Mesenchymal stem cell (in vitro differentiated cells and primary cell): ENCODE measurements around the gene CBR3.

ENCODE experiments used
- DNase-seq: peaks from one replicate; pipeline ENCODE4 v3.0.0-alpha.2; 2013
- H2AFZ ChIP-seq: one replicate; pipeline ENCODE4 v1.6.1; 2013; ENCODE audit warnings: low read depth, mild to moderate bottlenecking, control low read depth, inconsistent platforms, low read length, moderate library complexity
- H2AK5ac ChIP-seq: 2 replicates; pipeline ENCODE4 v1.6.1; 2013; ENCODE audit warnings: low read length, moderate library complexity, mild to moderate bottlenecking, inconsistent platforms; ENCODE audit not compliant: severe bottlenecking
- H2BK120ac ChIP-seq: one replicate; pipeline ENCODE4 v1.6.1; 2013; ENCODE audit warnings: low read depth, mild to moderate bottlenecking, inconsistent platforms, low read length, moderate library complexity
- H2BK12ac ChIP-seq, 2 experiments: one replicate each; pipeline ENCODE4 v1.6.1; 2013; ENCODE audit warnings: inconsistent platforms in 2 of 2, low read length in 2 of 2, mild to moderate bottlenecking in 2 of 2, moderate library complexity in 2 of 2, control low read depth in 1 of 2
- H2BK15ac ChIP-seq: one replicate; pipeline ENCODE4 v1.6.1; 2013; ENCODE audit warnings: mild to moderate bottlenecking, low read depth, inconsistent platforms; ENCODE audit not compliant: poor library complexity, severe bottlenecking
- H2BK5ac ChIP-seq: 2 replicates; pipeline ENCODE4 v1.6.1; 2013; ENCODE audit warnings: low read depth, mild to moderate bottlenecking, low read length, control low read depth, inconsistent platforms; ENCODE audit not compliant: poor library complexity, severe bottlenecking
- H3K14ac ChIP-seq, 2 experiments: one replicate each; pipeline ENCODE4 v1.6.1; 2013; ENCODE audit warnings: inconsistent platforms in 2 of 2, low read length in 2 of 2, control low read depth in 1 of 2, mild to moderate bottlenecking in 1 of 2, moderate library complexity in 1 of 2
- H3K18ac ChIP-seq, 2 experiments: one replicate each; pipeline ENCODE4 v1.6.1; 2013; ENCODE audit warnings: inconsistent platforms in 2 of 2, low read length in 2 of 2, control low read depth in 1 of 2, low read depth in 1 of 2, mild to moderate bottlenecking in 1 of 2
- H3K23ac ChIP-seq, 2 experiments: one replicate each; pipeline ENCODE4 v1.6.1; 2013; ENCODE audit warnings: inconsistent platforms in 2 of 2, low read length in 2 of 2, mild to moderate bottlenecking in 2 of 2, moderate library complexity in 2 of 2, control low read depth in 1 of 2
- H3K27ac ChIP-seq: 2 replicates; pipeline ENCODE4 v1.5.1; 2013; ENCODE audit warnings: mild to moderate bottlenecking, moderate library complexity, low read length, control low read depth, inconsistent platforms; ENCODE audit not compliant: poor library complexity, severe bottlenecking
- H3K27me3 ChIP-seq, 2 experiments: 2 replicates each; pipeline versions ENCODE4 v1.6.1 to v1.7.0; 2013; ENCODE audit warnings: low read length in 2 of 2, mild to moderate bottlenecking in 2 of 2, moderate library complexity in 2 of 2, control low read depth in 1 of 2, inconsistent platforms in 1 of 2; ENCODE audit not compliant: control insufficient read depth in 1 of 2, insufficient read depth in 1 of 2
- H3K36me3 ChIP-seq, 2 experiments: 2 replicates each; pipeline versions ENCODE4 v1.6.1 to v1.7.0; 2013; ENCODE audit warnings: low read length in 2 of 2, control low read depth in 1 of 2, inconsistent platforms in 1 of 2, low read depth in 1 of 2, mild to moderate bottlenecking in 1 of 2; ENCODE audit not compliant: insufficient read depth in 2 of 2, control insufficient read depth in 1 of 2
- H3K4ac ChIP-seq, 2 experiments: one replicate each; pipeline ENCODE4 v1.6.1; 2013; ENCODE audit warnings: inconsistent platforms in 2 of 2, low read length in 2 of 2, mild to moderate bottlenecking in 2 of 2, moderate library complexity in 2 of 2, control low read depth in 1 of 2, low read depth in 1 of 2
- H3K4me1 ChIP-seq: 2 replicates; pipeline ENCODE4 v1.6.1; 2013; ENCODE audit warnings: low read depth, low read length, control low read depth; ENCODE audit not compliant: control insufficient read depth, insufficient read depth
- H3K4me2 ChIP-seq: 2 replicates; pipeline ENCODE4 v1.6.1; 2013; ENCODE audit warnings: low read length, mild to moderate bottlenecking, inconsistent platforms; ENCODE audit not compliant: poor library complexity, severe bottlenecking
- H3K4me3 ChIP-seq, 2 experiments: 2 replicates each; pipeline versions ENCODE4 v1.5.1 to v1.7.0; 2013; ENCODE audit warnings: low read length in 2 of 2, mild to moderate bottlenecking in 2 of 2, control low read depth in 1 of 2, low read depth in 1 of 2; ENCODE audit not compliant: insufficient read depth in 1 of 2
- H3K79me1 ChIP-seq: replicated peaks from 2 replicates; pipeline ENCODE4 v1.6.1; 2013; ENCODE audit warnings: mild to moderate bottlenecking, control low read depth, low read length, inconsistent platforms; ENCODE audit not compliant: poor library complexity, severe bottlenecking
- H3K9ac ChIP-seq: 2 replicates; pipeline ENCODE4 v1.7.0; 2013; ENCODE audit warnings: mild to moderate bottlenecking, low read length, moderate library complexity
- H3K9me3 ChIP-seq: 2 replicates; pipeline ENCODE4 v1.7.0; 2013; ENCODE audit warnings: mild to moderate bottlenecking, low read length; ENCODE audit not compliant: control insufficient read depth
- H4K8ac ChIP-seq: one replicate; pipeline ENCODE4 v1.6.1; 2013; ENCODE audit warnings: inconsistent platforms, mild to moderate bottlenecking, low read length, moderate library complexity
- H4K91ac ChIP-seq: one replicate; pipeline ENCODE4 v1.6.1; 2013; ENCODE audit warnings: mild to moderate bottlenecking, low read length, inconsistent platforms
- WGBS: methylation state at CpG from one replicate; pipeline ENCODE4 v1.1.7; 2013; ENCODE audit warnings: mixed read lengths; 5-methylcytosine and 5-hydroxymethylcytosine counted together

The CBR3 gene

DNA sequence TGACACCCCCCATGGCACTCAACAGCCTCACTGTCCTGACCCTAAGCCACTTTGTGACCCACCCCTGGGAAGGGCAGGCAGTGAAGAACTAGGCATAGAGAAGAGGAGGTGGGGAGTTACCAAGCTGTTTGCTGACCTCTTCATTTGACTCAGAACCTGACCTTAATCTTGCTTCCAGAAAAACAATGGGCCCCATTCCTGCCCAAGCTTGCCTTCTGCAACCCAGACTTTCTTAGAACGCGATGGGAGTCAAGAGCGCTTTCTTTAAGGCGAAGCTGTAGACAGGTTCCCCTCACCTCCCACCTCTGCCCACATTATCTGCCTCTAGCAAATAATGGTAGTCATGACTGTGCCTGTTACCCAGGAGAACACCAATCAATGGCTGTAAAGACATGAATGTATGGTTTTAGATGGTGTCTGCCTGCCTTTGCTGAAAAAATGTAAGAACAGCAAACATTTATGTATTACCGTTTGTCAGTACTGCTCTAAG is 8.2 kb upstream of the CBR3 start:
- 93% methylated on average over 5 of the region's 5 CpGs for WGBS

DNA sequence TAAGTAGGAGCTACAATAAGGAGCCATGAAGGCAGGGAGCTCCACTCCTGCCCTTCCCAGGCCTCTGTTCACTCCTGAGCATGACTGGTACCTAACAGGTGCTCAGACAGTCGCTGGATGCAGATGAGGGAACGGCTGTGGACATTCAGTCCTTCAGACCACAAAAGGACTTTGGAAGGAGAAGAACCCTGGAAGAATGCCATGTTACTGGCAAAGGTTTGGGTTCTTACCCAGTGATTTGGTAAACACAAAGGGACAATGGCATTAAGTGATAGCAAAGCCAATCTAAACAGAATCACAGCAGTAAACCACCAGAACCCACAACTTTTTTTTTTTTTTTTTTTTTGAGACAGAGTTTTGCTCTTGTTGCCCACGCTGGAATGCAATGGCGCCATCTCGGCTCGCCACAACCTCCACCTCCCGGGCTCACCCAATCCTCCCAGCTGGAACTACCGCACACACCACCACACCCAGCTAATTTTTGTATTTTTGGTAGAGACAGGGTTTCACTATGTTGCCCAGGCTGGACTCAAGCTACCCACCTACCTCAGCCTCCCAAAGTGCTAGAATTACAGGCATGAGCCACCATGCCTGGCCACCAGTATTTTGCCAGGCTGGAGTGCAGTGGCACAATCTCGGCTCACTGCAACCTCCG is 7.5 kb upstream of the CBR3 start:
- H3K27me3 ChIP-seq = no peaks in the 10 kb centered on the region
- no peak overlapping the region for H2BK5ac ChIP-seq
- no peak overlapping the region for H2BK12ac ChIP-seq
- H4K8ac ChIP-seq = no peak overlapping the region
- H3K79me1 ChIP-seq = no peaks in the 10 kb centered on the region
- no peak overlapping the region for H3K4me2 ChIP-seq
- peak overlapping the region; percentile 31 for H2AFZ ChIP-seq
- H3K4ac ChIP-seq = no peak overlapping the region
- no peak for DNase-seq
- peaks cover 3% of the 10 kb centered on the region for H3K4me1 ChIP-seq
- 95% methylated on average over 6 of the region's 10 CpGs for WGBS
- H3K9me3 ChIP-seq = no peaks in the 10 kb centered on the region
- no peak overlapping the region for H3K9ac ChIP-seq
- no peak overlapping the region for H2BK120ac ChIP-seq
- no peak overlapping the region for H4K91ac ChIP-seq
- peak overlapping the region; percentile 39 for H2BK15ac ChIP-seq
- H3K27ac ChIP-seq = no peak overlapping the region
- H3K23ac ChIP-seq = no peak overlapping the region
- peaks cover 0 to 4% of the 10 kb centered on the region in 2 experiments for H3K36me3 ChIP-seq
- no peak overlapping the region for H3K18ac ChIP-seq
- no peak overlapping the region for H3K14ac ChIP-seq
- no peak overlapping the region for H2AK5ac ChIP-seq
- no peak overlapping the region for H3K4me3 ChIP-seq

More for the DNA sequence above, 8.2 kb upstream of the CBR3 start:
- H3K14ac ChIP-seq = no peak overlapping the region
- no peak overlapping the region for H2BK15ac ChIP-seq
- no peaks in the 10 kb centered on the region for H3K79me1 ChIP-seq
- no peak overlapping the region for H4K91ac ChIP-seq
- H3K9me3 ChIP-seq = no peaks in the 10 kb centered on the region
- no peak overlapping the region for H3K4me3 ChIP-seq
- no peak overlapping the region for H2AFZ ChIP-seq
- no peak overlapping the region for H2BK12ac ChIP-seq
- H3K4me2 ChIP-seq = no peak overlapping the region
- H2AK5ac ChIP-seq = no peak overlapping the region
- H3K4me1 ChIP-seq = peaks cover 4% of the 10 kb centered on the region
- no peaks in the 10 kb centered on the region for H3K36me3 ChIP-seq
- no peak overlapping the region for H3K23ac ChIP-seq
- H4K8ac ChIP-seq = no peak overlapping the region
- H3K27me3 ChIP-seq = no peaks in the 10 kb centered on the region
- H3K9ac ChIP-seq = no peak overlapping the region
- no peak overlapping the region for H2BK5ac ChIP-seq
- H3K4ac ChIP-seq = no peak overlapping the region
- DNase-seq = no peak
- no peak overlapping the region for H3K18ac ChIP-seq
- H3K27ac ChIP-seq = no peak overlapping the region
- no peak overlapping the region for H2BK120ac ChIP-seq

DNA sequence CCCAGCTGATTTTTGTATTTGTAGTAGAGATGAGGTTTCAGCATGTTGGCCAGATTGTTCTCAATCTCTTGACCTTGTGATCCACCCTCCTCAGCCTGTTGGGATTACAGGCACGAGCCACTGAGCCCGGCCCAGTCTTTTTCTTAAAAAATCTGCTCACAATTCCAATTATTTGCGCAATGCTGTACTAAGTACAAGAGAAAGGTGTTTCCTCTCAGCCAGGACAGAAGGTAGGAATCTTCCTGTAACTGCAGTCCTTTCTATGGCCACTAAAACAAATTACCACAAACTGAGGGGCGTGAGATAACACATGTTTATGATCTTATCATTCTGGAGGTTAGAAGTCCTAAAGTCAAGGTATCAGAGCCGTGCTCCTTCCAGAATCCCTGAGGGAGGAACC is 6.9 kb upstream of the CBR3 start:
- no peak overlapping the region for H3K27ac ChIP-seq
- WGBS = 86% methylated on average over 5 of the region's 5 CpGs

DNA sequence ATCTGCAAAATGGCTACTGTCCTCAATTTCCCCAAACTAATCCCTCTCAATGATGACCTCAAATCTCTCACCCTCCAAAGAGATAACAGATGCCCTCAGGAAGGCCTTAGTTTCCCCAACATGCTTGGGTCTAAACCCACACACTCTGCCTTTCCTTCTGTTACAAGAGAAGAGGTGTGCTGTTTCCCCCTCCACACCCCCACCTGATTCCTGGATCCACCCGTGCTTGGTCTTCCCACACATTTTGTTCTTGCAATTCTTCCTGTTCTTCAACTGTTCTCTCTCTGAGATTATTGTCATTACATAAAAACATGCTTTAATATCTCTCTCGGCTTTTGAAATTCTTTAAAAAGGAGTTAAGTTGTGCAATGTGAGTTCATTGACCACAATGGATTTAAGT is 5.7 kb upstream of the CBR3 start:
- Histone ChIP-seq H4K8ac (no peak overlapping the region), H3K9me3 (no peaks in the 10 kb centered on the region), H2BK12ac (no peak overlapping the region), H2AFZ (no peak overlapping the region), H2BK5ac (no peak overlapping the region), H3K9ac (peak overlapping the region; percentile 45), H3K4ac (no peak overlapping the region), H3K27ac (no peak overlapping the region), H3K27me3 (no peaks in the 10 kb centered on the region), H2BK120ac (no peak overlapping the region), H2BK15ac (no peak overlapping the region), H3K4me3 (no peak overlapping the region), H3K14ac (no peak overlapping the region), H4K91ac (no peak overlapping the region), H3K79me1 (no peaks in the 10 kb centered on the region), H3K4me2 (no peak overlapping the region), H3K18ac (no peak overlapping the region), H3K4me1 (peaks cover 6% of the 10 kb centered on the region), H3K36me3 (peaks cover 0 to 9% of the 10 kb centered on the region in 2 experiments), H3K23ac (no peak overlapping the region), H2AK5ac (no peak overlapping the region)
- no peak for DNase-seq
- 77% methylated on average over 2 of the region's 2 CpGs for WGBS

More for the DNA sequence above, 6.9 kb upstream of the CBR3 start:
- H2BK12ac ChIP-seq = no peak overlapping the region
- peaks cover 3% of the 10 kb centered on the region for H3K4me1 ChIP-seq
- no peak overlapping the region for H2BK120ac ChIP-seq
- H3K4ac ChIP-seq = no peak overlapping the region
- H3K36me3 ChIP-seq = peaks cover 0 to 9% of the 10 kb centered on the region in 2 experiments
- no peak overlapping the region for H4K91ac ChIP-seq
- H2BK15ac ChIP-seq = no peak overlapping the region
- H3K23ac ChIP-seq = no peak overlapping the region
- no peak overlapping the region for H3K4me3 ChIP-seq
- H2AFZ ChIP-seq = no peak overlapping the region
- H3K9me3 ChIP-seq = no peaks in the 10 kb centered on the region
- no peak overlapping the region for H3K4me2 ChIP-seq
- H3K27me3 ChIP-seq = no peaks in the 10 kb centered on the region
- no peak for DNase-seq
- no peak overlapping the region for H3K18ac ChIP-seq
- no peak overlapping the region for H2BK5ac ChIP-seq
- no peaks in the 10 kb centered on the region for H3K79me1 ChIP-seq
- H3K9ac ChIP-seq = no peak overlapping the region
- H3K14ac ChIP-seq = no peak overlapping the region
- no peak overlapping the region for H4K8ac ChIP-seq
- H2AK5ac ChIP-seq = no peak overlapping the region
